Tibial artery (tissue), 4 donors: ENCODE results near the gene SBNO2.

Source experiments
- DNase-seq, 2 donors: peaks; one replicate each; pipeline ENCODE4 v3.0.0-alpha.2; 2019
- H3K27ac ChIP-seq, 2 donors: fragments of 200-600 bp; sonication (generic) in 1 of 2; 1 replicate in 1 of 2; 2 replicates in 1 of 2; pipeline ENCODE4 v1.5.1; 2018 to 2019; ENCODE audit warnings: mild to moderate bottlenecking in 1 of 2
- H3K27me3 ChIP-seq, 2 donors: fragments of 200-600 bp; sonication (generic) in 1 of 2; one replicate each; pipeline versions ENCODE4 v1.5.1 to v1.6.0; 2016 to 2019
- H3K36me3 ChIP-seq, 3 donors: fragments of 200-600 bp; sonication (generic) in 2 of 3; one replicate each; pipeline ENCODE4 v1.5.1; 2016 to 2019; ENCODE audit warnings: mild to moderate bottlenecking in 2 of 3
- H3K4me1 ChIP-seq, 4 donors: fragments of 200-600 bp; sonication (generic) in 2 of 4; 1 replicate in 3 of 4; 2 replicates in 1 of 4; pipeline ENCODE4 v1.5.1; 2016 to 2019
- H3K4me3 ChIP-seq, 2 donors: fragments of 200-600 bp; sonication (generic) in 1 of 2; 1 replicate in 1 of 2; 2 replicates in 1 of 2; pipeline ENCODE4 v1.5.1; 2018 to 2019; ENCODE audit warnings: mild to moderate bottlenecking in 2 of 2
- H3K9me3 ChIP-seq, 3 donors: fragments of 200-600 bp; sonication (generic) in 1 of 3; one replicate each; pipeline ENCODE4 v1.5.1; 2016 to 2019
- intact Hi-C: fragments of 100-400 bp; cut with DNase I; formaldehyde crosslinking; loops from one replicate; pipeline ENCODE4 v1.15.0; 2023; ENCODE audit warnings: low total_unique reads
- TF ChIP-seq, protein P1 (sequence below), 2 experiments: fragments of 200-600 bp in 1 of 2; fragments of 450-650 bp in 1 of 2; IDR thresholded peaks; one replicate each; pipeline ENCODE4 v1.5.1; 2017 to 2019; ENCODE audit warnings: antibody characterized with exemption in 2 of 2, mild to moderate bottlenecking in 1 of 2, moderate library complexity in 1 of 2

Gene SBNO2

DNA sequence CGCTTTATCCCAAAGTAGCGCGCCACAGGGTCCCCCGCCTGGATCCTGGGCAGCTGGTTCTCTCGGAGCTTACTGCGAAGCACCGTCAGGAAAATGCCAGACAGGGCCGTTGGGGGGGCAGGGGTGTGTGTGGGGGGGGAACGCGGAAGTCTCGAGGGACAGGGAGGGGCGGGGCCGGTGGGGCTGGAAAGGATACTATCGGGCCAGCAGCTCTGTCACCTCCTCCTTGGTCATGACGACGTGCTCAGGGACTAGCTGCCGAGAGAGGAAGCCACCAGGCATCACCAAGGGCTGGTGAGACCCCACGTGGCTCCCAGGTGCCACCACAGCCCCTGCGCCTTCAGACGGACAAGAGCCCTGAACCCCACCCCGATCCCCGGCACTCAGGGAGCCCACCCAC, 84.2 kb downstream of the SBNO2 start:
- Histone ChIP-seq H3K27ac (no peak overlapping the region), H3K36me3 (peaks cover 48 to 74% (median 48%) of the 10 kb centered on the region in 3 donors), H3K27me3 (no peaks in the 10 kb centered on the region), H3K4me1 (peaks cover 0 to 26% (median 20%) of the 10 kb centered on the region in 4 donors), H3K9me3 (no peaks in the 10 kb centered on the region), H3K4me3 (no peak overlapping the region)
- no peak for DNase-seq
- TF ChIP-seq, protein P1, sequence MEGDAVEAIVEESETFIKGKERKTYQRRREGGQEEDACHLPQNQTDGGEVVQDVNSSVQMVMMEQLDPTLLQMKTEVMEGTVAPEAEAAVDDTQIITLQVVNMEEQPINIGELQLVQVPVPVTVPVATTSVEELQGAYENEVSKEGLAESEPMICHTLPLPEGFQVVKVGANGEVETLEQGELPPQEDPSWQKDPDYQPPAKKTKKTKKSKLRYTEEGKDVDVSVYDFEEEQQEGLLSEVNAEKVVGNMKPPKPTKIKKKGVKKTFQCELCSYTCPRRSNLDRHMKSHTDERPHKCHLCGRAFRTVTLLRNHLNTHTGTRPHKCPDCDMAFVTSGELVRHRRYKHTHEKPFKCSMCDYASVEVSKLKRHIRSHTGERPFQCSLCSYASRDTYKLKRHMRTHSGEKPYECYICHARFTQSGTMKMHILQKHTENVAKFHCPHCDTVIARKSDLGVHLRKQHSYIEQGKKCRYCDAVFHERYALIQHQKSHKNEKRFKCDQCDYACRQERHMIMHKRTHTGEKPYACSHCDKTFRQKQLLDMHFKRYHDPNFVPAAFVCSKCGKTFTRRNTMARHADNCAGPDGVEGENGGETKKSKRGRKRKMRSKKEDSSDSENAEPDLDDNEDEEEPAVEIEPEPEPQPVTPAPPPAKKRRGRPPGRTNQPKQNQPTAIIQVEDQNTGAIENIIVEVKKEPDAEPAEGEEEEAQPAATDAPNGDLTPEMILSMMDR (IDR thresholded peaks at IDR 0.05), result no peak
- intact Hi-C loops, result loop anchor here (5.0 kb wide), 1 partner anchor 48 kb away; the partner anchor contains the start of gene ABCA7

DNA sequence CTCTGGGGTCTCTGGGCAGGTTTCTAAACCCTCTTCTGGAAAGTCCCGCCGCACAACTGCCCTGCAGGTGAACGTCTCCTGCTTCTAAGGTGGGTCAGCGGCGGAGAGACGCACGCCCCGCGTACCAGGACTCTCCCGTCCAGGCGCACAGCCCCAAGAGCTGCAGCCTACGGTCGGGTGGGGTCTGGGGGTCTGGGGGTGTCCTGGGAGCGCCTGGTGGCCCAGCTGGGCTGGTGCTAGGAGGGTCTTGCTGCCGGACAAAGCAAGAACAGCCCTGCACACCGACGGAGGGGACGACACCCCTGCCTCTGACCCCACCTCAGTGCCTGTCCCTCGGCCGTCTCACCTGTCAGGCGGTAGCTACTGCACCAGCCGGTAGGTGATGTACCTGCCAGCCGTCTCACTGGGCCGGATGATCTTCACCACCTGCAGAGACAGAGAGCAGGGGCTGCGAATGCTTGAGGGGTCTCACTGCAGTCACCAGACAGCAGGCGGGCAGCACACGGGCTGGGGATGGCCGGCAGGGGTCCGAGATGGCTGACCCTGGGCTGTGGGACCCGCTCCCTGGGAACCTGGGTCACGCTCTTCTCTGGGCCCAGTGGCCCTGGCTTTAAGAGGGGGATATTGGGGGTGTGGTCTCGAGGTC, 84.8 kb downstream of the SBNO2 start:
- no peak for DNase-seq
- no peak overlapping the region for H3K4me3 ChIP-seq
- intact Hi-C loops, result no loop called here
- TF ChIP-seq, protein P1 (IDR thresholded peaks at IDR 0.05), result no peak
- H3K27ac ChIP-seq, result no peak overlapping the region
- no peaks in the 10 kb centered on the region for H3K9me3 ChIP-seq
- peaks cover 0 to 21% (median 15%) of the 10 kb centered on the region in 4 donors for H3K4me1 ChIP-seq
- peaks cover 48 to 74% (median 48%) of the 10 kb centered on the region in 3 donors for H3K36me3 ChIP-seq
- peaks cover 0 to 6% of the 10 kb centered on the region in 2 donors for H3K27me3 ChIP-seq

- H3K27me3 ChIP-seq, result peaks cover 0 to 8% of the 10 kb centered on the region in 2 donors
- TF ChIP-seq, protein P1 (IDR thresholded peaks at IDR 0.05), result no peak
- no peak for DNase-seq
- H3K36me3 ChIP-seq, result peaks cover 46 to 71% (median 48%) of the 10 kb centered on the region in 3 donors
- no peak overlapping the region for H3K4me3 ChIP-seq
- H3K9me3 ChIP-seq, result no peaks in the 10 kb centered on the region
- intact Hi-C loops, result no loop called here
- H3K4me1 ChIP-seq, result peaks cover 0 to 14% (median 8%) of the 10 kb centered on the region in 4 donors
- H3K27ac ChIP-seq, result no peak overlapping the region
These were observed 85.6 kb downstream of the SBNO2 start for GRCh38 chr19:1088416-1089010.

- H3K27me3 ChIP-seq, result peaks cover 0 to 14% of the 10 kb centered on the region in 2 donors
- DNase-seq, result peak in 1 of 2 donors; percentile 80
- TF ChIP-seq, protein P1 (IDR thresholded peaks at IDR 0.05), result no peak
- no peaks in the 10 kb centered on the region for H3K9me3 ChIP-seq
- peaks cover 0 to 15% (median 2%) of the 10 kb centered on the region in 4 donors for H3K4me1 ChIP-seq
- H3K4me3 ChIP-seq, result no peak overlapping the region
- peaks cover 40 to 65% (median 48%) of the 10 kb centered on the region in 3 donors for H3K36me3 ChIP-seq
- no peak overlapping the region for H3K27ac ChIP-seq
- intact Hi-C loops, result no loop called here
These were observed 86.2 kb downstream of the SBNO2 start for GRCh38 chr19:1087813-1088415.

- no peak for DNase-seq
- intact Hi-C loops, result no loop called here
- Histone ChIP-seq H3K9me3 (no peaks in the 10 kb centered on the region), H3K27me3 (peaks cover 0 to 19% of the 10 kb centered on the region in 2 donors), H3K4me3 (no peak overlapping the region), H3K4me1 (peaks cover 0 to 25% (median 7%) of the 10 kb centered on the region in 4 donors), H3K36me3 (peaks cover 32 to 53% (median 45%) of the 10 kb centered on the region in 3 donors), H3K27ac (no peak overlapping the region)
- TF ChIP-seq, protein P1 (IDR thresholded peaks at IDR 0.05), result no peak
These were observed 87.5 kb downstream of the SBNO2 start for GRCh38 chr19:1086613-1087012.
